ENCODE results near the gene SLC19A1. TPM values are rescaled to one million over a fixed set of nuclear protein-coding genes. Genes with fewer than 3 reads are reported as not detected.

Gene SLC19A1
- total RNA-seq, 1 experiment from 2014 or later = 16.7 TPM

DNA sequence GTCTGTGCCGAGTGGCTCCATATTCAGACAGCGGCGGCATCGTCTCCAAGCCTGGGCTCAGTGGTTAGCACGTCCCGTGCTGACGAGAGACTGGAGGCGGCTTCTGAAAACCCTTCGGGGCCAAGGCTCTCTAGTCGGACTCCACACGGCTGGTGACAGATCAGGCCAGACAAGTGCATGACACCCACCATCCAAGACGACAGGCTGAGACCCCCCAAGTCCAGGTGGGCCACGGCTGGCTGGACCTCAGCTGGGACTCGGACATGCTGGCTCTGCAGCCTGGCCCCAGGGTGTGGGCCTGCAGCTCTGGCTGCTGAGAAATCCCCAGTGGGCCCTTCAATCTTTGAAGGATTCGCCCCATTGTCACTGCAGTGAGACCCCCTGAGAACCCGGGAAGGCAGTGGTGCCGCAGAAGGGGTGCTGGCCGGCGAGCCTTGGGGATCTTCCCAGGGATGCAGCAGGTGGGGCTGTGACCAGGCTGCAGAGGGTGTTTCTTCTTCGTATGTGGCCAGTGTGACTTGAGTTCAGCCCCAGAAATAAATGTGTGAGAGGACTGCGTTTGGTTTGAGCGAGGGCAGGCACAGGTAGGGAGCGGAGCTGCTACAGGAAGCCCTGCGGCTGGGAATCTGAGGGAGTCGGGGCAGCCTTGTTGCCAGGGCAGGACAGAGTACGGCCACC, 15.9 kb upstream of the SLC19A1 start:
- DNase-seq (ENCODE audit: low read depth) = no peak

DNA sequence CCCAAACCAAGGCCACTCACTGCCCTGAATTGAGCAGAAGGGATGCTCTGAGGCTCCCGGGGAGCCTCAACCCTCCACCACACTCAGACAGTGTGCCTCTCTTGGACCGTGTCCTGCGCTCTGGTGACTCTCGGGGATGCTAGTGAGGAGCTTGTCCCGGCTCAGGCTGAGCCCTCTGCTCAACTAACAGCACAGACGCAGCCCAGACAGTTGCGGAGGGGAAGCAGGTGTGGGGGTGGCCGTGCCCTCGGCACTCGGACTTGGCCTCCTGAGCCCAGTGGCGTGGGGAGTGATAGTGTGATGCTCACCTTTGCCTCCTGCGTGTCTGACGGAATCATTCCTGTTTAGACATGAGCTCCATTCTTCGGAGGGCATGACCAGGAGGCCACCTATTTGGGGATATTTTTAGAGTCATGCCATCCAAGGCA, 15.4 kb upstream of the SLC19A1 start:
- DNase-seq (ENCODE audit: low read depth) = no peak

DNA sequence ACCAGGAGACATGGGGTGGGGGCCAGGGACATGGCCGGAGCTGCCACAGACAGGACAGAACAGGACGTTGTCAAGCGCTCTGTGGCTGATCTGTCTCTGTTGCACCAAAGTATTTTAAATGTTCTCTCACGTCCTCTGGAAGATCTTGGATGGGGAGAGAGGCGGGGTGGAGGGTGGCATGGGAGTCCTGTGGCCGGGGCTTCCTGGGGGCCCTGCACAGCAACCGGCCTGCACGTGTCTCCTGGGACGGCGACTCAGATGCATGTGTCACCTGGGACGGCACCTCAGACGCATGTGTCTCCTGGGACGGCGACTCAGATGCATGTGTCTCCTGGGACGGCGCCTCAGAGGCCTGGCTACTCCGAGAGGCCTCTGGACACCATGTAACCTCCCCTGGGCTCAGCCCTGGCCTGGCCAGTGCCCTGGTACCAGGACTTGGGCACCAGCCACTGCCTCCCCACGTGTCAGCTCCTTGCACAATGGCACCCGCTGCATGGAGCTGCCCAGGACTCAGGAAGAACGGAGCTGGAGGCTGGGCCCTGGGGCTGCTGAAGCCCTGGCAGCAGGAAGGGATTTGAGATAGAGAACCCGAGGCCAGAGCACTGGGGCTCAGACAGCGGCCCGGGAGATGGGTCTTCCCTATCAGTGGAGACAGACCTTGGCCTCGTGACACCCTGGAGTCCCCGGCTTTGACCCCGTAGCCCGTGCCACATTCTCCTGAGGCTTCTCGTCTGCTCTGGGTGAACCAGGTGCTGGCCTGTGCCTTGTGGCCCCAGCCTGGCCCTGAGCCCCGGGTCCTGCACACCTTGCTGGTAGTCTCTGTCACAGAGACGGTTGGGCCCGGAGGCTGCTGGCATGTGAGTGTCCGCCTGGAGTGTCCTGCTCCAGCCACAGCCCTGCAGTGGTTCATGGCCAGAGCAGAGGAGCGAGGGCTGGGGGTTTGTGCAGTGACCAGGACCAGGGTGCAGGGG, 14.7 kb upstream of the SLC19A1 start:
- DNase-seq (ENCODE audit: low read depth) = peak; percentile 20

DNA sequence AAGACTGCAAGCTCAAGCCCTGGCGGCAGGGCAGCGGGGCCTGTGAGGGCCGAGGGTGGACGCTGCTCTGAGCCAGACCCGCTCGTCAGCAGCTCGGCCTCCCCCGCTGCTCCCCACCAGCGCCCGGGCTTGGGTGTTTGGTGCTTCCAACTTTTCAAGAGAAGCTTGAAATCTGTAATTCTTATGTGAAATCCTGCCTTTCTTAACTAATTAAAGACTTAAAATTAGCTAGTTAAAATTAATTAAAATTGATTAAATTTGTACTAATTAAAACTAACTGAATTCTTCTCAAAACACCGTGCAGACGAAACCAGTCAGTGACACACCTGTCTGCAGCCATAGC, 14.0 kb upstream of the SLC19A1 start:
- no peak for DNase-seq (ENCODE audit: low read depth)

DNA sequence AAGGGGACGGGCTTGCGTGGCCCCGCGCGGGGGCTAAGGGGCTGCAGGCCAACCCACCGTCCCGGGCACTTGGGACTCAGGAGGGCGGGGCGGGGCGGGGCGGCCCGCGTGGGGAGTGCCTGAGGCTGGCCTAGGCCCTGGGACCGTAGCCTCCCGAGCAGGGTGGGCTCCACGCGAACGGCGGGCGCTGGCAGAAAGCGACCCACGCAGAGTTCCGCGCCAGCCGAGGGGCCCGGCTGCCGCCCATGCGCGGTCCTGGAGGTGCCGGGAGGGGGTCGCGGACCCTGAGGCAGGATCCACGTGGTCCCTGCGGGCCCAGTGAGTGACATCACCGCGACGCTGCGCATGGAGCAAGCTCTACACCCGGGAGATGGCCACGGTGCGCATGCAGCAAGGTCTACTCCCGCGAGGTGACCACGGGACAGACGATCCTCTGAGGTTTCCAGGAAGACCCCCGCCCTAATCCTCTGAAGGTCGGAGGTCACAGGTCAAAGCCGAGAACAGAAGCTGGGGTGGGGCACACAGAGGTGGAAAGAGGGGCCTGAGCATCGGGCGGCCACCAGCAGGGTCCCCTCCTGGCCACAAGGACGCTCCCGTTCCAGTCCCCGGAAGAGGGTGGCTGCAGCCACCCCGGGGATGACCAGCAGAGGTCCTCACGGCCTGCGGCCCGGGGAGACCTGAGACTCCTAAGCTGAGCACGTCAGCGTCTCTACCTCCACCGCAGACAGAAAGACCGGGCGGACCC, 13.5 kb upstream of the SLC19A1 start:
- peak; percentile 80 for DNase-seq (ENCODE audit: low read depth)

DNA sequence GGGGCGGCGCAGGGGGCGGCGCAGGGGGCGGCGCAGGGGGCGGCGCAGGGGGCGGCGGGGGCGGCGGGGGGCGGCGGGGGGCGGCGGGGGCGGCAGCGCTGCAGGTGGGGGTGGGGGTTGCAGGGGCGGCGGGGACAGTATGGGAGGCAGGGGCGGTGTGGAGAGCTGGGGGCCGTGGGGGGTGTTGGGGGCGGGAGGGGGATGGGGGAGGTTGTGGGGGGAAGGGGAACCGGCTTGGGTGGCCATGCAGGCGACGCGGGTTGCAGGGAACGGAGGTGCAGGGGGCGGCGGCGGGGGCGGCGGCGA, 13.0 kb upstream of the SLC19A1 start:
- no peak for DNase-seq (ENCODE audit: low read depth)

DNA sequence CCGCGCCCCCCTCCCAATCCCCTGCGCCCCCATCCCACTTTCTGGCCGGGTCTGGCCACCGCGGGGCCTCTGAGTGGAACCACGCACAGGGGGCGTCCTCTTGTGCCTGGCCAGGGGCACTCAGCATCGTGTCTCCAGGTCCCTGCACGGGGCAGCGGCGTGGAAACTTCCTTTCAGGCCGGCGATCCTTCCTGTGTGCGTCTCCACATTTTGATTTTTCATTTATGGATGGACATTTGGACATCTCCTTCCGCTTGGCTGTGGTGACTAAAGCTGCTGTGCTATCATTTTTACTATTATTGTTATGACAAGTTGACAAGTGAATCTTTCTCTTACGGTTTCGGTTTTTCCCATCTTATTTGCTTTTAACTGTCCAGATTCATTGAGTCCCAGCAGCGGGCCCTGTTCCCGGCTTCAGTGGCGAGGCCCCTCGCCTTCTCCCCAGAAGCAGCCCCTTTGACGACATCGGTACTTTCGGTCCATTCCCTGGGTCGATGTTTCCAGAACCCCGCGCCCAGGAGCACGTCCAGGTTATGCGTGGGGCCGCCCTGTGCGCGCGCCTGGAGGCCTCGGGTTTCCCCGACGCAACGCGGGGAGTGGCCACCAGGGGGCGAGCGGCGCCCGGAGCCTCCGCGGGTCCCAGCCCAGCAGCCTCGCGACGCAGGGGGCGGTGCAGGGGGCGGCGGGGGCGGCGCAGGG, 12.4 kb upstream of the SLC19A1 start:
- peak; percentile 67 for DNase-seq (ENCODE audit: low read depth)

DNA sequence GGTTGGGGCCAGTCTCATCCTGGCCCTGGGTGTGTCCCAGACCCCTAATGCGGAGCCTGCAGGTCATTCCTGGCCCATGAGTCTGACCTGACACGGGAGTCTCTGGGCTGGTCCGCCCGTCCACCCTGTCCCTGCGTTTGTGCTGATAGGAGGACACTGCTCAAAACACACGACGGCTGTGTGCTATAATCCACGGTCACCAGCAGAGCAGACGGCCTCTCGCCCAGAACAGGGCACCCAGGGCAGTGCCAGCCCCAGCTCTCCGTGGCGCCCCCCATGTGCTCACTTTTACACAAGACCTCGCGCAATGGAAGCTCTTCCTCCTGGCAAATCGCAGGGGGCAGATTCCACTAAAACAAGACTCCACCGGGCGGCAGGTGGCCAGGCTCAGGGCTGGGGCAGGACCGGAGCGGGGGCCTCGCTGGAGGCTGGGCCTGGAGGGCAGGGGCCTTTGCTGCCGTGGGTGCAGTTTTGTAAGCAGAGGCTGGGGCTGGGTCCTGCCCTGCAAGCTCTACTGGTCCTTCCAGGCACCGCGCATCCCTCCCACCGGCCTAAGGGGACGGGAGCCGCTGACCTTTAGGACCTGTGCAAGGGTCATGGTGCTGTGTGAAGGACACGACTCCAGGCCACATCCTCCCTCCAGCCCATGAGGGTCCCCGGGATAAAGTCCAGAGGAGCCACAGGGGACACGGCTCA, 10.6 kb upstream of the SLC19A1 start:
- DNase-seq (ENCODE audit: low read depth) = no peak

DNA sequence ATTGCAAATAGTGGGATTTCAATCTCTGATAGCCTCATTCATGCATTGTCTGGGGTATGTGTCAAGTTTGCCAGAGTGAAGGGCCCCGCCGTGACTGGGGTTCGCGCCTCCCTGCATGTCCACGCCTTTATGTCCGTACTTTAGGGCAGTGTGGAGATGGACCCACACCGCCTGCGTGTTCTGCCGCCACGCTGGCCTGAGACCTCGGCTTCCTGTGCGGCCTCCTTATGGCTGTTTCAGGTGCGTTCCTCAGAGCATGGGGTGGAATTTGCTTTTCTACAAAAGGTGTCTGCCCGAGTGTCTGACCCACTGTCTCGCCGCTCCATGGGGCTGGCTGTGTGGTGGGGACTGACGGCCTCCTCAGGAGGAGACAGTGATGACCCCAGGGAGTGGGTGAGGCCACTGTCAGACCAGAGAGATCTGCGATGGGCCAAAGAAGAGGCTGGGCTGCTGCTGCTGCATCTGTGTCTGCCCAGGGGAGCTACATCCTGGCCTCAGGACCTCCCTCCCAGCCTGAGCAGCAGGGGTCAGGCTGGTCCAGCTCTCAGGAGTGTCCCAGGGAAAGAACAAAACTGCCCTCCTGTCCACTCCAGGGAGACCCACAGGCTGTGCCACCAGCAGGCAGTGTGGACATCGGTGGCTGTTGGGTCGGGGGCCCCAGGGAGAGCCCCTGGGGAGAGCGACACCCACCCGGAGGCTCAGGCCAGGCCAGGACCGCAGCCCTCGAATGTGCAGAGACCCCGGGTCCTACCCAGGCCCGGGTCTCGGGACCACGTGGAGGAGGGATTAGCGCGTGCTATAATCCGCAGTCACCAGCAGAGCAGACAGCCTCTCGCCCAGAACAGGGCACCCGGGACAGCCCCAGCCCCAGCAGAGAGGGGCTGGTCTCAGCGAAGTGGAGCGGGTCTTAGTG, 9.8 kb upstream of the SLC19A1 start:
- DNase-seq (ENCODE audit: low read depth) = no peak

DNA sequence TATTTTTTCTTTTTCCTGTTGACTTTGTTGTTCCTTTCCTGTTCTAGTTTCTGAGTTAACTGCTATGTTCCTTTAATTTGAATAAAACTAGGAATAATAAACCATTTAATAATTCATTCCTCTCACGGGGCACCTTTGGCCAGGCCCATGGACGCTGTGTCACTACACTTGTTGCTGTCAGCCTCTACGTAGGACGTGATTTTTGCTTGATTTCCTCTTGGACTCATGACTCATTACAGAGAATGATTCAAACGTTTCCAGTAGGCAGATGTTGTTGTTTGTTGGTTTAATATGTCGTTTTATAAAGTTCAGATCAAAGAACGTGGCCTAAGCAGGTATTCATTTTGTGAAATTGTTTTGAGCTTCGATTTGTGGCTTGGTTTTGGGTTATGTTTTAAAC, 9.1 kb upstream of the SLC19A1 start:
- DNase-seq (ENCODE audit: low read depth) = peak; percentile 92

DNA sequence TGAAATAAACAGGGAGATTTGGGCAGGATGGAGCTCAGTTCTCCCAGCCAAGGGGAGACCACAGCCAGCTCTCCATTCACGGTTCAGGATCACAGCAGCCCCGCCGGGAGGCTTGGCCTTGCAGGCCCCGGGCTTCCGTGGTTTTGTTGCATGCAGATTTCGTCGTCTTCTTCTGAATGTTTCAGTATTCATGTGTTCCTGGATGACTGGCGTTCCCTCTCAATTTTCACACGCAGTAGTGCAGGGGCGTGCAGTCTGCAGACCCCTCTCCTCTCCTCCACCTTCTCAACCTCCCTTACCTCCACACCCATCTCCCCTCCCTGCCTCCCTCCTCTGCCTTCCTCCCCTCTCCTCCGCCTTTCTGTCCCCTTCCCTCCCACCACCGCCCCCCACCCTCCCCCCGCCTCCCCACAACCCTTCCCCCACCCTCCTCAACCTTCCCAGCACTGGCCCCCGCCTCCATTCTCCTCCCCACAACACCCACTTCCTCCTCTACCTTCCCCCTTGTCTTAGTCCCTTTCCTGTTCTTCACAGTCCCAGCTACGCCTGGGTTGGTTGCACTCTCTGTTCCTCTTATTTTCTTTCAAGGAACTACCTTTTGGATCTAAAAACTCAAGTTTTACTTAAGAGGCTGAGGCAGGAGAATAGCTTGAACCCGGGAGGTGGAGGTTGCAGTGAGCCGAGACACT, 8.4 kb upstream of the SLC19A1 start:
- DNase-seq (ENCODE audit: low read depth) = no peak

DNA sequence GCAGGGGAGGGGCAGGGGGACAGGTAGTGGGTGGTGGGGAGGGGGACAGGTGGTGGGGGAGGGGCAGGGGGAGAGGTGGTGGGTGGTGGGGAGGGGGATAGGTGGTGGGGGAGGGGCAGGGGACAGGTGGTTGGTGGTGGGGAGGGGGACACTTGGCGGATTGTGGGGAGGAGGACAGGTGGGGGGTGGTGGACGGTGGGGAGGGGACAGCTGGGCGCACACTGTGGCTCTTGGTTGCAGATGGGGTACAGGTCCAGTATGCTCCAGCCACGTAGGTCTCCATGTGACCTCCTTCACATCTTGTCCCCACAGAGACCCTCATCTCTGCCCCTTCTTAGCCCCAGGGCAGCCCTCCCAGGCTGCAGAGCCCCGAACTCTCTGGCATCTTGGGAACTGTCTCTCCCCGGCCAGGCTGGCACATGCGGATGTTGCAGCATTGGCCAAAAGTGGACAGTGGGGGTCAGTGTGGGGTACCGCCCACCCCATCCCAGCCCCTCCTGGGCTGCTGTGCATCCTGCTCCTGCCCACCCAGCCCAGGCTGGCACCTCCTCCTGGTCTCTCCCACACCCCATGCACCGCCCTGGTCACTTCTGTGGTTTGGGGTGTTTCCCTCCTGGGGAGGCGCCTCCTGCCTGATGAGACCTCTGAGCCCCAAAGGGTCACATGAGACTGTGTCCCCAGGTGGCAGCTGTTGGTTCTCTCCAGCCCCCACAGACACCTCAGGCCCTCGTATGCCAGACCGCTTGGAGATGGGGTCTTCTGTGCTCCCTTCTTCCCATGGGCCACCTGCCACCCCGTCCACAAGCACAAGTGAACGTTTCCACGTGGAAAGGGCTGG, 7.6 kb upstream of the SLC19A1 start:
- DNase-seq (ENCODE audit: low read depth) = no peak

DNA sequence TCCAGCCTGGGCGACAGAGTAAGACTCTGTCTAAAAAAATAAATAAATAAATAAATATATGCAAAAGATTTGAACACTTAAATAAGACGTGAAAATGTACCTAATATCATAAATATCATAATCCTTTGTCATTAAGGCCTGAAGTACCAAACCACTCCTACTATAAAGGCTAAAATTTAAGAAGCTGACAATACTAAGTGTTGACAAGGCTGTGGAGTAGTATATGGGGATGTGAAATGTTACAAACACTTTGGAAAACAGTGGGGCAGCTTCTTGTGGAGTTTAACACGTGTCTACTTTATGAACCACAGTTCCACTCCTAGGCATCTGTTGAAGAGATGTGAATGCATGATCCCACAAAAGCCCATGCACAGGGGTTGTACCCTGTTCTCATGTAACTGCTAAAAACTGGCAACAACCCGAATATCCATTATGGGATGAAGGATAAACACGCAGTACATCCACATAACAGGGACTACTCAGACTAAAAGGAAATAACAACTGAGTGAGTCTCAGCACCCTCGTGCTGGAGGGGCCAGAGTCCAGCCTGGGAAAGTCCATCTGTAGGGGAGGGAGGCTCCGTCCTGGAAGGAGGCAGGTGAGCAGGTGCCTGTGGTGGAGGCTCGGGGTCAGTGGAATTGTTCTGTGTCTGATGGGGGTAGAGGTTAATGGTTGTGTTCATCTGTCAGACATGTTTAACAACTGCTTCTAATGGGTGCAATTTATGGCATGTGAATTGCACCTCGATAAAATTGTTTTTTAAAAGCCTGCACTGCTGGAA, 6.7 kb upstream of the SLC19A1 start:
- no peak for DNase-seq (ENCODE audit: low read depth)

DNA sequence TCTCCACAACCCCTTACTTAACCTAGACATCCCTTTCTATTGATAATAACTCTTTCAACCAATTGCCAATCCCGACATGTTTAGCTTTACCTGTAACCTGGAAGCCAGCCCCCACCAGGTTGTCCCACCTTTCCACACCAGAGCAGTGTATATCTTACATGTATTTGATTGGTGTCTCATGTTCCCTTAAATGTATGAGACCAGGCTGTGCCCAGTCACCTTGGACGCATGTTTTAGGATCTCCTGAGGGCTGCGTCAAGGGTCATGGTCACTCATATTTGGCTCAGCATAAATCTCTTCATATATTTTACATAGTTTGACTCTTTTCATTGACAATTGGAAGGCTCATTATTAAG, 5.3 kb upstream of the SLC19A1 start:
- no peak for DNase-seq (ENCODE audit: low read depth)

DNA sequence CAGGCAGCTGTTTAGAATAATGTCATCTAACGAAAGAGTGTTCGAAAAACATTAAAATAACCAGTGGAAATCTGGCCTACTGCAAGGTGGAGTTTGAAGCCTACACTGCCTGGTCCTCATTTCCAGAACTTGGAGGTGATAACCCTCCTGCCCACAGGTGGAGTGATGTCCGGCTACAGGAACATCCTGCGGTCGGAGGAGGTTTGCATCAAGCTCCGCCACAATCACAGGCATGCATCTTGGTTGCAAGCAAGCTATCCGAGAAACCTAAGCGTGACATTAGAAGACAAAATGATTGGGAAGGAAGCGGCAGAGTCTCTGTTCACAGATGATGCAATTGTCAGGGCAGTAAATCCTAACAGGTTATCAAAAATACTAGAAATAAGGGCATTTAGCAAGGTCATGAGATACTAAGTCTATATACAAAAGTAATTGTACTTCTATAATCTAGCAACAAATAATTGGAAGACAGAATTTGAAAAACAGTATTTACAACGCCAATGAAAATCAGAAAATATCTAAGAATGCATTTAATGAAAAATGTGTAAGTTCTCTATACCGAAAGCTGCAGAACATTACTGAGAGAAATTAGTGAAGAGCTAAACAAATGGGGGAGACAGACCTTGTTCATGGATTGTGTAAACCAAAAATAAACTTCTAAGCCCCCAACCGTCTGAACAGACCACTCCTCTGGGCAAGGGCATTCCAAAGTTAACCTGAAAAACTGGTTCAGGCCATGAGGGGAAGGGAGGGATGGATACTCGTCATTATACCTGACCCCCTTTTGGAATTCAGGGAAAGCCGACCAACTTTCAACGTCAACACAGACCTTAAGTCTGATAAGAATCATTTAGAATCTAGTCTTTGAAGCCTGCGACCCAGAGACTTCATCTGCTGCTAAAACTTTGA, 4.7 kb upstream of the SLC19A1 start:
- DNase-seq (ENCODE audit: low read depth) = no peak

DNA sequence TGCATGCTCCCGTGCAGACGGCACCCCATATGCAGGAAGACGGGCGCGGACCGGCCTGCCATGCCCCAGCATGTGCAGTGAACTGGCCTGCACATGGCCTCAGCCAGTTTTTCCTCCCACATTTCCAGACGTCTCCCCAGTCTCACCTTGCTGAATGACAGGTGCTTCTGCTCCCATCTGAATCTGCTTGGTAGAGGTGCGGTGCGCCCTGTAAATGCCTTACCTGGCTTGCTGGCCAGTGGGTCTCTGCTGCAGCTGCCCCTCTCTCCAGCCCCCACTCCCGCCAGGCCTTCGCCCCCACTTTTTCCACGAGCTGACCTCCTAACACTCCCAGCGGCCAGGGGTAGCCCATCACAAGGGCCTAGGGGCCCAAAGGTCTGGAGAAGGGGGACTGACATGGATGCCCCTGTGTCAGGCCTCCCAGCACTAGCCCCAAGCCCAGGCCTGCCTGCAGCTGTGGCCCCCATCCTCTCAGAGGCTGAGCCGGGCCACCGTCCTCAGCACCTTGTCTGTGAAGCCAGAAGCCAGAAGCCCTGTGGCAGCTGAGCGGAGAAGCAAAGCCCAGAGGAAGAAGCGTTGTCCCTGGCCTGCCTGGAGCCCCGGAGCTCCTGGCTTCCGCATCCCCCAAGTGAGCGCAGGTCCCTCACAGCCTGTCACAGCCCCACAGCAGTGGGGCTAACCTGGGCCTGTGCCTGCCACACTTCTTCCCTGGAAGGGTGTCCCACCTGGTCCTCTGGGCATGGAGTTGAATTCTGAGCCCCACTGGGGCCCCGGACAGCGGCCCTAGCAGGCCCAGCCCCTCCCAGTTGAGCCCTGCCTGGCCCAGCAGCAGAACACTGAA, 3.7 kb upstream of the SLC19A1 start:
- DNase-seq (ENCODE audit: low read depth) = no peak

Measured in M059J (cell line).